ENCODE measurements around the gene METTL27. TPM values are rescaled to one million over a fixed set of nuclear protein-coding genes. Genes with fewer than 3 reads are reported as not detected.
"Not testable (repeated sequence)": the region's sequence is repeated elsewhere in the genome, so short reads cannot be mapped to it uniquely, and the experiment has no call there.

The METTL27 gene
- total RNA-seq, 4 donors from 2014 or later, result 2.5 to 5.7 (median 3.4) TPM; not detected in 1

DNA sequence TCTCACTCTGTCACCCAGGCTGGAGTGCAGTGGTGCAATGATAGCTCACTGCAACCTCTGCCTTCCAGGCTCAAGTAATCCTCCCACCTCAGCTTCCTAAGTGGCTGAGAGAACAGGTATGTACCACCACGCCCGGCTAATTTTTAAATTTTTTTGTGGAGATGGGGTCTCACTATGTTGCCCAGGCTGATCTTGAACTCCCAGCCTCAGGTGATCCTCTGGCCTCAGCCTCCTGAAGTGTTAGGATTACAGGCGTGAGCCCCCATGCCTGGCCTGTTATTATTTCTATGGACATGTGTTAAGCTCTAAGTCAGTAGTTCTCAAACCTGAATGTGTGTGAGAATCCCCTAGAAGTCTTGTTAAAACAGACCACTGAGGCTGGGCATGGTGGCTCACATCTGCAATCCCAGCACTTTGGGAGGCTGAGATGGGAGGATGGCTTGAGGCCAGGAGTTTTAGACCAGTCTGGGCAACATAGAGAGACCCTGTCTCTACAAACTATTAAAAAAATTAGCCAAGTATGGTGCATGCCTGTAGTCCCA, 43.2 kb upstream of the METTL27 start:
- DNase-seq (ENCODE audit: low spot score) (no peak), ATAC-seq (ENCODE audit: low FRiP score) (no peak)
- TF ChIP-seq, protein P1, sequence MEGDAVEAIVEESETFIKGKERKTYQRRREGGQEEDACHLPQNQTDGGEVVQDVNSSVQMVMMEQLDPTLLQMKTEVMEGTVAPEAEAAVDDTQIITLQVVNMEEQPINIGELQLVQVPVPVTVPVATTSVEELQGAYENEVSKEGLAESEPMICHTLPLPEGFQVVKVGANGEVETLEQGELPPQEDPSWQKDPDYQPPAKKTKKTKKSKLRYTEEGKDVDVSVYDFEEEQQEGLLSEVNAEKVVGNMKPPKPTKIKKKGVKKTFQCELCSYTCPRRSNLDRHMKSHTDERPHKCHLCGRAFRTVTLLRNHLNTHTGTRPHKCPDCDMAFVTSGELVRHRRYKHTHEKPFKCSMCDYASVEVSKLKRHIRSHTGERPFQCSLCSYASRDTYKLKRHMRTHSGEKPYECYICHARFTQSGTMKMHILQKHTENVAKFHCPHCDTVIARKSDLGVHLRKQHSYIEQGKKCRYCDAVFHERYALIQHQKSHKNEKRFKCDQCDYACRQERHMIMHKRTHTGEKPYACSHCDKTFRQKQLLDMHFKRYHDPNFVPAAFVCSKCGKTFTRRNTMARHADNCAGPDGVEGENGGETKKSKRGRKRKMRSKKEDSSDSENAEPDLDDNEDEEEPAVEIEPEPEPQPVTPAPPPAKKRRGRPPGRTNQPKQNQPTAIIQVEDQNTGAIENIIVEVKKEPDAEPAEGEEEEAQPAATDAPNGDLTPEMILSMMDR (IDR thresholded peaks at IDR 0.05), result no peak

DNA sequence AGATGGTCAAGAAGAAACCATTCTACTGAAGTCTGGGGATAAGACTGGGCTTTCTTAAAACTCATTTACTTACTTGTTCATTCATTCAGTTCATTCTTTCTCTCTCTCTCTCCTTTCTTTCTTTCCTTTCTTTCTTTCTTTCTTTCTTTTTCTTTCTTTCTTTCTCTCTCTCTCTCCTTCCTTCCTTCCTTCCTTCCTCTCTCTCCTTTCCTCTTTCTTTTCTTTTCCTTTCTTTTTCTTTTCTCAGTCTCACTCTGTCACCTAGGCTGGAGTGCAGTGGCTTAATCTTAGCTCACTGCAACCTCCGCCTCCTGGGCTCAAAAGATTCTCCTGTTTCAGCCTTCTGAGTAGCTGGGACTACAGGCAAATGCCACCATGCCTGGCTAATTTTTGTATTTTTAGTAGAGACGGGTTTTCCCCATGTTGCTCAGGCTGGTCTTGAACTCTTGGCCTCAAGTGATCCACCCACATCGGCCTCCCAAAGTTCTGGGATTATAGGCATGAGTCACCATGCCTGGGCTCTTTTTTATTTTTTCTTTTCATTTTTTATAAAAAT, 42.6 kb upstream of the METTL27 start:
- DNase-seq (ENCODE audit: low spot score); ATAC-seq (ENCODE audit: low FRiP score): not testable (repeated sequence)

DNA sequence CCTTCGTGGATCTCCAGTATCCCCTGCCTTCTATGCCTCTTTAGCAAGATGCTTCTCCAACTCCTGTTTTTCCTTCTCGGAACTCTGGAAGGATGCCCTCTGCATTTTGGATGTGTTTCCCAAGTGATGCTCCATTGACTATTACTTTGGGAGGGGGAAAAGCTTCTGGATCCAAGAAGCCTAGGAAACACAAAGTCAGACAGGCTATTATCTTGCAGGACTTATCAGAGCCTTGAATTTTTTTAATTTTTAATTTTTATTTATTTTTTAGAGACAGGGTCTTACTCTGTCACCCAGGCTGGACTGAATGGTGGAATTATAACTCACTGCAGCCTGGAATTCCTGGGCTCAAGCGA, 39.7 kb upstream of the METTL27 start:
- no peak for ATAC-seq (ENCODE audit: low FRiP score)
- TF ChIP-seq, protein P1 (IDR thresholded peaks at IDR 0.05), result no peak
- DNase-seq (ENCODE audit: low spot score), result no peak

DNA sequence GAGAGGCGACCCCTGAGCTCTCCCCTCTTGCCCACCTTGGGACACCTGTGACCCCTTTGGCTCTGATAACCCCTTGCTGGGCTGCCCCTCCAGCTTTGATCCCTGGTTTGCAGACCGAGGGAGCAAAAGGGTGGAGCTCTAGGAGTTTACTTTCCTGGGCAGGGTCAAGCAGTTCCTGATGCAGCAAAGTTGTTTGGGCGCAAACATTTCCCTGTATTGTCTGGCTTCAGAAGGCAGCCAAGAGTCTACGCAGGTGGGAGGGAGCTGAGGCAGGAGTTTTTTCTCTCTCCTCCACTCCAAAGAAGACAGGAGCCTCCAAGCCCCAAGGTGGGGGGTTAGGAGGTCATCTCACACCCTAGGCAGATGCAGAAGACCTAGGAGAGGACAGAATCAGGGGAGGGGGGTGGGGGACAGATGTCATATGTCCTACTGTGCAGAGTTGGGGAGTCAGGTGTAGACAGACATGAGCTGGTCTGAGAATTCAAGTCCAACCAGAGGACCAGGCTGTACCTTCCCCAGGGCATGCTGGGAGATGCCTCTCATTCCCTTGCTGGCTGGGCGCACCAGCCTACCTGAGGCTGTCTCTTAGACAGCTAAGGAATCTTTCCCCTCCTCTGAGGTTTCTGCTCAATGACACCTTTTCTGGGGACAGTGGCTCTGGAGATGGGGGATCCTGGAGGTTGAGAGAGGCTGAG, 39.2 kb upstream of the METTL27 start:
- ATAC-seq (ENCODE audit: low FRiP score), result peak; percentile 41
- TF ChIP-seq, protein P1 (IDR thresholded peaks at IDR 0.05), result no peak
- DNase-seq (ENCODE audit: low spot score), result no peak

DNA sequence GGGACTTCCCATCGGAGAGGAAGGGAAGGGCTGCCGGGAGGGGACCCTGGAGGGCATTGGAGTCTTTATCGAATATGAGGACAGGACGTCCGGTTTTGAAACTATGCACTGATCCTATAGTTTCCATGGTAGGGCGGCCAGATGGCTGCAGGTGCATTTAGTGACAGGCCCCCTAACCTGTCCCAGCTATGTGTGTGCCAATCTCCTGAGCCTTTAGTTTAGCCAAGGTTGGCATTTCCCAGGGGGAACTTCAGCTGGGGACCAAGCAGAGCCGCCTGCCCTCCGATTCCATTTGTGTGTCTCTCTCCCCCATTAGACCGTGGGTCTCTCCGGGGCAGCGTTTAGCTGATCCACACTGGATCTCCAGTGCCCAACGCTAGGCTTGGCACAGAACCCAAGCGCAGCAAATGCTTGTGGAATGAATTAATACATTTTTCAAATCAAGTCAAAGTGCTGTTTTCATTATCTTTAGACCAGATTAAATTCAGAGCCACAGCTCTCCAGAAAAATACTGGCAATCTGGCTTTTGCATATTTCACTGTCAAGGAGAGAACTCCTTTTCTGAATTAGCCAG, 38.5 kb upstream of the METTL27 start:
- DNase-seq (ENCODE audit: low spot score) (no peak), ATAC-seq (ENCODE audit: low FRiP score) (no peak)
- TF ChIP-seq, protein P1 (IDR thresholded peaks at IDR 0.05), result no peak

DNA sequence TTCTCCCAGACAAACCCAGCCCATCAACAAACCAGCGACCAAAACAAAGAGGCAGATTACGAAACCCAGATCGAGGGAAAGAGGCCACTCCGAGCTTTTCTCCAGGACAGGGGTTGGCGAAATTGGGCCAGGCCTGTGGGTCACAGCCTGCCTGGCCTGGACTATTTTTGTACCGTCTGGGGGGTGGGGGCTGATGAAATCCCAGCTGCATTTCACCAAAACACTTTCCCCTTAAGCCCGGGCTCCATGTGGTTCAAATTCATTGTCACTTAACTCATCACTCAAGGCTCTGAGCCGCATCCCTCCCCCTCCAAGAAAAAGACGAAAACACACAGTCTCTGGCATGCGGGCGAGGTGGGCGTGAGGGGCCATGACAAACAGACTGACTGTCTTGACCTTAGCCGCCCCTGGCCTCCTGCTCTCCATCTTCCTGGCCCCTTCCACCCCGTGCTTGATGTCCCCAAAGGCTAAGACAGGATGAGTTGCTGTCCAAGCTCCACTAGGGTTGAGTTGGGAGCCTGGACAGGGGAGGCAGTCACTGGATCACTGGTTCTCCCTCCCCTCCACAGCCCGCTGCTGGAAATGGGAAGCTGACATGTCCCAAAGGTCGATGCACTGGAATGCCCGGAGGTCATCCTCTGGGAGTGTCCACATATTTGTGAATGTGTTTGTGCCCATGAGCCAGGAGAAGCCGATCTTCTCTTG, 37.8 kb upstream of the METTL27 start:
- no peak for DNase-seq (ENCODE audit: low spot score)
- ATAC-seq (ENCODE audit: low FRiP score), result peak; percentile 13
- TF ChIP-seq, protein P1 (IDR thresholded peaks at IDR 0.05), result no peak

DNA sequence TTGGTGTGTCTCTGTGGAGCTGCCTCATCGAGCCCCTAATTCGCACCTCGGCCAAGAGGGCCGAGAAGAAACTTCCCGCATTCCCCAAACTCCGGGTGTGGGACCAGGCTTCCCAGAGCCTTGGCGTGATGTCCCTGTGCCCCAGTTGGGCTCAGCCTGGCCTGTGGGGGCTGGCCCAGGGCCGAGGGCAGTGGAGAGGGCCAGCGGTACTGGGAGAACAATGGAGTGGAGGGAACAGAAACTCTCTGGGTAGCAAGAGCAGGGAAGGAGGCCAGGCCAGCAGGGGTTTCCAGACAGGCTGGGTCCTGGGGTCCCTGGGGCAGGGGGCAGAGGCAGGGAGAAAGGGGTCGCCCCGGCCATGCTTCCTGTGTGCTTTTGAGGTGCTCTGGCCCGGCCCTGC, 34.7 kb upstream of the METTL27 start:
- DNase-seq (ENCODE audit: low spot score) (no peak), ATAC-seq (ENCODE audit: low FRiP score) (no peak)
- TF ChIP-seq, protein P1 (IDR thresholded peaks at IDR 0.05), result no peak

All from omental fat pad (tissue), 4 donors.